Kidney (tissue), 14 donors: ENCODE results near the gene FIGLA. TPM values are rescaled to one million over a fixed set of nuclear protein-coding genes. Genes with fewer than 3 reads are reported as not detected.

ENCODE experiments used
- DNase-seq, 5 donors: peaks; one replicate each; pipeline ENCODE4 v3.0.0-alpha.2; 2013 to 2020
- FAIRE-seq: peaks from 2 replicates; lab custom pipeline; 2012; peaks lifted over from hg19 to GRCh38; lab: Jason Lieb, UNC
- H3K27ac ChIP-seq, 2 donors: one replicate each; pipeline ENCODE4 v1.7.0; 2013; ENCODE audit warnings: low read depth in 2 of 2, low read length in 2 of 2, inconsistent platforms in 1 of 2
- H3K27me3 ChIP-seq: one replicate; pipeline ENCODE4 v1.7.1; 2013; ENCODE audit warnings: low read length, inconsistent platforms; ENCODE audit not compliant: control insufficient read depth, insufficient read depth
- H3K36me3 ChIP-seq, 3 donors: one replicate each; pipeline versions ENCODE4 v1.7.0 to v1.7.1; 2013; ENCODE audit warnings: low read length in 3 of 3, control low read depth in 1 of 3, inconsistent platforms in 1 of 3; ENCODE audit not compliant: insufficient read depth in 3 of 3, control insufficient read depth in 2 of 3
- H3K4me1 ChIP-seq, 3 donors: one replicate each; pipeline versions ENCODE4 v1.7.0 to v1.7.1; 2013; ENCODE audit warnings: low read length in 3 of 3, inconsistent platforms in 1 of 3, low read depth in 1 of 3; ENCODE audit not compliant: control insufficient read depth in 2 of 3, insufficient read depth in 2 of 3
- H3K4me3 ChIP-seq, 3 donors: one replicate each; pipeline versions ENCODE4 v1.7.0 to v1.8.1; 2013; ENCODE audit warnings: low read length in 3 of 3, control low read depth in 1 of 3, inconsistent platforms in 1 of 3
- H3K9ac ChIP-seq, 3 donors: one replicate each; pipeline versions ENCODE4 v1.7.0 to v1.7.1; 2013; ENCODE audit warnings: low read length in 3 of 3, control low read depth in 1 of 3, inconsistent platforms in 1 of 3
- H3K9me3 ChIP-seq, 3 donors: one replicate each; pipeline versions ENCODE4 v1.7.0 to v1.7.1; 2013; ENCODE audit warnings: low read length in 3 of 3, control low read depth in 1 of 3, inconsistent platforms in 1 of 3; ENCODE audit not compliant: control insufficient read depth in 2 of 3, insufficient read depth in 1 of 3
- intact Hi-C: fragments of 100-400 bp; cut with DNase I; formaldehyde crosslinking; loops from one replicate; pipeline ENCODE4 v1.11.1; 2022
- polyA plus RNA-seq: library from polyadenylated mRNA; stranded (reverse); fragments of 350-450 nt; fragmentation: Illumina TruSeq; extraction: RNeasy Lipid Tissue Mini Kit (QIAGEN cat#74804); gene quantifications from one replicate; pipeline ENCODE4 v1.2.3, GENCODE V29; 2014; ENCODE audit warnings: low read depth, low replicate concordance; ENCODE audit not compliant: insufficient read depth
- total RNA-seq: library from RNA; stranded (reverse); fragmentation: NEBNext Ultra II Directional; extraction: Animal tissue kit (Norgen Biotek cat#: 25700); gene quantifications from one replicate; pipeline ENCODE4 v1.2.1, GENCODE V29; 2021
- TF ChIP-seq, protein P1 (sequence below): IDR thresholded peaks from 3 replicates; pipeline ENCODE4 v1.5.1; 2012; ENCODE audit warnings: mild to moderate bottlenecking, moderate library complexity, borderline replicate concordance; ENCODE audit not compliant: insufficient read depth; ENCODE audit errors: extremely low read depth
- donor health status: control.
- donor health status: control.
- donor health status: control.
- donor health status: control.
- donor health status: control.
- donor health status: DM: yes; HTN: yes; CAD: no.
- donor health status: Normal renal cell carcinoma (clear cell type).

Gene FIGLA
- total and polyA plus RNA-seq, 2 donors from 2014 or later = not detected

GRCh38 chr2:70796262-70796661 is 5.8 kb upstream of the FIGLA start:
- H3K9me3 ChIP-seq = no peaks in the 10 kb centered on the region
- FAIRE-seq (no peak), DNase-seq (no peak)
- no peaks in the 10 kb centered on the region for H3K36me3 ChIP-seq
- no peak overlapping the region for H3K9ac ChIP-seq
- no peak overlapping the region for H3K27ac ChIP-seq
- TF ChIP-seq, protein P1, sequence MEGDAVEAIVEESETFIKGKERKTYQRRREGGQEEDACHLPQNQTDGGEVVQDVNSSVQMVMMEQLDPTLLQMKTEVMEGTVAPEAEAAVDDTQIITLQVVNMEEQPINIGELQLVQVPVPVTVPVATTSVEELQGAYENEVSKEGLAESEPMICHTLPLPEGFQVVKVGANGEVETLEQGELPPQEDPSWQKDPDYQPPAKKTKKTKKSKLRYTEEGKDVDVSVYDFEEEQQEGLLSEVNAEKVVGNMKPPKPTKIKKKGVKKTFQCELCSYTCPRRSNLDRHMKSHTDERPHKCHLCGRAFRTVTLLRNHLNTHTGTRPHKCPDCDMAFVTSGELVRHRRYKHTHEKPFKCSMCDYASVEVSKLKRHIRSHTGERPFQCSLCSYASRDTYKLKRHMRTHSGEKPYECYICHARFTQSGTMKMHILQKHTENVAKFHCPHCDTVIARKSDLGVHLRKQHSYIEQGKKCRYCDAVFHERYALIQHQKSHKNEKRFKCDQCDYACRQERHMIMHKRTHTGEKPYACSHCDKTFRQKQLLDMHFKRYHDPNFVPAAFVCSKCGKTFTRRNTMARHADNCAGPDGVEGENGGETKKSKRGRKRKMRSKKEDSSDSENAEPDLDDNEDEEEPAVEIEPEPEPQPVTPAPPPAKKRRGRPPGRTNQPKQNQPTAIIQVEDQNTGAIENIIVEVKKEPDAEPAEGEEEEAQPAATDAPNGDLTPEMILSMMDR = no peak
- no peaks in the 10 kb centered on the region for H3K4me1 ChIP-seq
- no peak overlapping the region for H3K4me3 ChIP-seq
- intact Hi-C loops = no loop called here
- H3K27me3 ChIP-seq = peaks cover 7% of the 10 kb centered on the region

DNA sequence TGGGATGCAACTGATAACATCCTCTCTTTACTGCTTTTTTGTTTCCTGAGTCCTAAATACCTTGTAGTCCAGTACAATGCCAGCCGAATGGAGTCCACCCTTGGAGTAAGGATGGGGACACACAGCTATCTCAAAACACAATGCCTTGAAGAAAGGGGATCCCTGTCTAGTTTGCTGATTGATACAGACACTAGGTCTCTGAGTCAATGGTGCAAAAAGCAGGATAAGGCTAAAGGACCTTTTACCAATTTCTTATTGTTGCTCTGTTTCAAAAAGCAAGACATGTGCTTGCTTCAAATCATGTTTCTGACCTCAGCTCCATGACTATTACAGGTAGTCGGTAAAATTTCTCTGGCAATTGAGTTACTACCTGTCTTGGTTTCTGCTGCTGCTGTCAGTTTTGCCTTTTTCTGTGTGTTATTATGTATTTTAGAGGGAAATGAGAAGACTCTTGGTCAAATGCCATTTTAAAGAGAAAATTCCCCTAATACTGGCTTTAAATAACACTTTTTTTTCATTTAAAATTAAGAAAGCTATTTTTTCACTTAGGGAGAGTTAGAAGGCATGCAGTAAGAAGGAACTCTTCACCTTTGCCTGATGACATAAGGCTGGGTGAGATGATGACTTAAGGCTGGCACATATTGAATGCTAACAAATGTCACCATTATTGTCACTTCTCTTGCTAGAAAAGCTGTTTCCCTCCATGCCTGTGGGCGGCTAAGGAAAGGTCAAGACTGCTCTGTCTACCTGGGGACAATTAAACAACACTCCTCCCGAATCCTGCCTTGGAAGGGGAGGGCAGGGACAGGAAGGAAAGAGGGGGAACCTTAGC is 4.9 kb upstream of the FIGLA start:
- Histone ChIP-seq H3K9me3 (no peaks in the 10 kb centered on the region), H3K36me3 (no peaks in the 10 kb centered on the region), H3K9ac (no peak overlapping the region), H3K27me3 (peaks cover 9% of the 10 kb centered on the region), H3K4me3 (no peak overlapping the region), H3K4me1 (no peaks in the 10 kb centered on the region), H3K27ac (no peak overlapping the region)
- no peak for FAIRE-seq
- DNase-seq = no peak
- intact Hi-C loops = no loop called here
- TF ChIP-seq, protein P1 = no peak

DNA sequence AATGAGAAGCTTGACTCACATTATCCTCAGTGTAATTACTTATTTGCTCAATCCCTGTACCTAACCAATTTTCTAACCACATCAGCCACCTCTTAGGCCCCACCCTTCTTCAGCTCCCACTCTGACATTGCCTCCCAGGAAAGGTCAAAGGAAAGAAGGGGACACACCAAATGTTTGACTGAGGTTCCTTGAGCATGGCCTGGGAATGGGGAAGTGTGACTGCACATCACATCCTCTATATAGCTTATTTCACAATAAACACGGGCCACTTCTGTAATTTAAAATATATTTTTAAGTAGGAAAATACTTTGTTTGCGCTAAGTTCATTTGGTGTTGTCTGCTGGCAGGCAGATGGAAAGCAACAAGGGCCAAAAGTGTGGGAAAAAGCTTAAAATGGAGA is 3.0 kb upstream of the FIGLA start:
- H3K4me1 ChIP-seq = peaks cover 0 to 6% (median 0%) of the 10 kb centered on the region in 3 donors
- TF ChIP-seq, protein P1 = no peak
- no peak overlapping the region for H3K4me3 ChIP-seq
- no peak overlapping the region for H3K27ac ChIP-seq
- H3K9me3 ChIP-seq = no peaks in the 10 kb centered on the region
- FAIRE-seq (no peak), DNase-seq (no peak)
- H3K36me3 ChIP-seq = no peaks in the 10 kb centered on the region
- peaks cover 14% of the 10 kb centered on the region for H3K27me3 ChIP-seq
- intact Hi-C loops = no loop called here
- no peak overlapping the region for H3K9ac ChIP-seq
